ENCODE measurements around the gene TTLL5.

Gene TTLL5

DNA sequence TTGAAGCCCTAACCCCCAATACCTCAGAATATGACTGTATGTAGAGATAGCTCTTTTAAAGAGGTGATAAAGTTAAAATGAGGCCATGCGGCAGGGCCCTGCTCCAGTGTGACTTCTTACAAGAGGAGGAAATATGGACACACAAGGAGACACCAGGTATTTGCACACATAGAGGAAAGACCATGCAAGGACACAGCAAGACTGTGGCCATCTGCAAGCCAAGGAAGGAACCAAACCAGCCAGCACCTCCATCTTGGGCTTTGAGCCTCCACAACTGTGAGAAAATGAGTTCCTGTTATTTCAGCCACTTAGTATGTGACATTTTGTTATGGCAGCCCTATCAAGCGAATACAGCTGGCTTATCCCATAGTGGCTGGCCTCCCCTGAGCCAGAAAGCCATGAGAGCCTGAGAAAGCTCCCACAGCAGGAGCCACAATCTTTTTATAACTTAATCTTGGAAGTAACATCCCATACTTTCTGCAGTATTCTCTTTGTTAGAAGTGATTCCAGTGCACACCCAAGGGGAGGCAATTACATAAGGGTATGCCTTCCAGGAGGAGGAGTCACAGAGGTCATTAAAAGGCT, 272.8 kb downstream of the TTLL5 start:
- DNase-seq (ENCODE audit: low read depth in 1 of 2, low spot score in 1 of 2): no peak
- Histone ChIP-seq H3K27me3 (ENCODE audit: insufficient read depth, poor library complexity, severe bottlenecking) (no peaks in the 10 kb centered on the region), H3K27ac (replicated peaks) (no peak overlapping the region), H3K4me3 (replicated peaks; ENCODE audit: insufficient read depth, low read length) (no peak overlapping the region)
- TF ChIP-seq REST (IDR thresholded peaks at IDR 0.05; ENCODE audit: insufficient replicate concordance, low read depth): no peak
- TF ChIP-seq POLR2AphosphoS5 (IDR thresholded peaks at IDR 0.05; ENCODE audit: low read depth): no peak
- no peak for TF ChIP-seq SPI1 (IDR thresholded peaks at IDR 0.05; ENCODE audit: borderline replicate concordance, low read depth)
- no peak for TF ChIP-seq GABPA (IDR thresholded peaks at IDR 0.05; ENCODE audit: low read depth)
- no peak for TF ChIP-seq CTCF (IDR thresholded peaks at IDR 0.05; ENCODE audit: insufficient read depth, low read length)

DNA sequence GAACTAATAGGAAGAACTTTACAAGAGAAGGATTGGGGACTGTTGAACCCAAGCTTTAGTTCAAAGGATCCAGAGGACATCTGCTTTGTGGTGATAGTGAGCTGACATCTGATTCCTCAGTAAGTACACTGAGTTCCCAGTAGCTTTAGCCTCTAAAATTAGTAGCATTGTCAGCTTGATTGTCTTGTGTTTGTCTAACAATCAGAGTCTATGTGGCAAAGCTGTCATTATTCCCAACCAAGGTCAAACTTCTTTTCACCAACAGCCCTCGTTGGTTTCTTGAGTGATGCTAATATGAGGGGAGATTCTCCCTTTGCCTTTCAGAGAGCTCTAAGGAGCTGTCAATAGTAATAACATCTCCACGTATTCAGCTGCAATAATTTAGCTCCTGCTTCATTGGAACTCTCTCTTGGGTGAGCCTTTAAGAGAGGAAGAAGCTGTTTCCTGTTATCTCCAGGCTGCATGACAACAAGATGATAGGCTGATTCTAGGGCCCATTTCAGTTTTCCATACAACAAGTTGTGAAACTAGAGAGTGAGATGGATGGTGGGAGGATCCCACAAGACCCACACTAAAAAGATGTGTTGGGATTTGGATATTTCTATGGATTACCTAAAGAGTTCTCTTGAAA, 274.1 kb downstream of the TTLL5 start:
- TF ChIP-seq SPI1 (IDR thresholded peaks at IDR 0.05; ENCODE audit: borderline replicate concordance, low read depth): no peak
- TF ChIP-seq REST (IDR thresholded peaks at IDR 0.05; ENCODE audit: insufficient replicate concordance, low read depth): no peak
- TF ChIP-seq GABPA (IDR thresholded peaks at IDR 0.05; ENCODE audit: low read depth): no peak
- no peak for TF ChIP-seq POLR2AphosphoS5 (IDR thresholded peaks at IDR 0.05; ENCODE audit: low read depth)
- TF ChIP-seq CTCF (IDR thresholded peaks at IDR 0.05; ENCODE audit: insufficient read depth, low read length): no peak

DNA sequence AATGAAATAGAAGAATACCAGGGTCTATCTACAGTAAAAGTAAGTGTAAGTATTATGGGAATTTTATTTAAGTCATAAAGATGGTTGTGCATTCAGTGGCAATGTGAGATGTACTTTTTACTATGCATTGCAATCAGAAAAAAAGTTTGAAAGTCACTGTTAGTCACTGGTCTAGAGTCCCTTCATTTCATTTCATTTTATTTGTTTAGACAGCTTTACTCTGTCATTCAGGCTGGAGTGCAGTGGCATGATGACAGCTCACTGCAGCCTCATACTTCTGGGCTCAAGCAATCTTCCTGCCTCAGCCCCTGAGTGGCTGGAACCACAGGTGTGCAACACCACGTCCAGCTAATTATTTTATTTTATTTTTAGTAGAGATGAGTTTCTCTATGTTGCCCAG, 278.2 kb downstream of the TTLL5 start:
- Histone ChIP-seq H3K27ac (replicated peaks) (no peak overlapping the region), H3K27me3 (ENCODE audit: insufficient read depth, poor library complexity, severe bottlenecking) (no peaks in the 10 kb centered on the region), H3K4me3 (replicated peaks; ENCODE audit: insufficient read depth, low read length) (no peak overlapping the region)
- no peak for DNase-seq (ENCODE audit: low read depth in 1 of 2, low spot score in 1 of 2)
- no peak for TF ChIP-seq POLR2AphosphoS5 (IDR thresholded peaks at IDR 0.05; ENCODE audit: low read depth)
- TF ChIP-seq SPI1 (IDR thresholded peaks at IDR 0.05; ENCODE audit: borderline replicate concordance, low read depth): no peak
- TF ChIP-seq GABPA (IDR thresholded peaks at IDR 0.05; ENCODE audit: low read depth): no peak
- no peak for TF ChIP-seq CTCF (IDR thresholded peaks at IDR 0.05; ENCODE audit: insufficient read depth, low read length)
- no peak for TF ChIP-seq REST (IDR thresholded peaks at IDR 0.05; ENCODE audit: insufficient replicate concordance, low read depth)

More for the DNA sequence above, 274.1 kb downstream of the TTLL5 start:
- Histone ChIP-seq H3K4me3 (replicated peaks; ENCODE audit: insufficient read depth, low read length) (no peak overlapping the region), H3K27ac (replicated peaks) (no peak overlapping the region), H3K27me3 (ENCODE audit: insufficient read depth, poor library complexity, severe bottlenecking) (no peaks in the 10 kb centered on the region)
- no peak for DNase-seq (ENCODE audit: low read depth in 1 of 2, low spot score in 1 of 2)
